HG02759 (cell line): ENCODE measurements around the gene GON7.
"Not testable (repeated sequence)": the region's sequence is repeated elsewhere in the genome, so short reads cannot be mapped to it uniquely, and the experiment has no call there.

Source experiments
- ATAC-seq: cut with Tn5 transposase; IDR thresholded peaks from one replicate; pipeline ENCODE4 v1.9.1; 2021; ENCODE audit warnings: mild to moderate bottlenecking, moderate library complexity; ENCODE audit not compliant: unreplicated experiment

GON7 gene

DNA sequence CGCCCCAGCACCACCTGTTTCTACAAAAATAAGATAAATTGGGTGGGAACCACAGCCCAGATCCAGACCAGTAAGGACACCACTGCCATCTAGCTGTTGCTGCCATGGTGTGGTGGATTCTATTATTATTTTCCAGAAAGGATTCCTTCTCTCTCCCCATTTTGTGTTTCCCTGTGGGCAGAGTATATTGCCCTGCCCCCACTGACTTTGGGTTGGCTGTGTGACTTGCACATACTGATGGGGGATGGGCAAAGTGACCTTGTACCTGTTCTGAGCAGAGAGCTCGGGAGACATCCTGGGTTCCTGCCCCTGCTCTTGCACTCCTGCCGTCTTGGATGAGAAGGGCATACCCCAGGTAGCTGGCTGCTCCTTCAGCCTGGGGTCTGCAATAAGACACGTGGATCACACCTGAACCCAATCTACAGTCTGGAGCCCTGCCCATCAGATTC, 46.5 kb downstream of the GON7 start:
- no peak for ATAC-seq

DNA sequence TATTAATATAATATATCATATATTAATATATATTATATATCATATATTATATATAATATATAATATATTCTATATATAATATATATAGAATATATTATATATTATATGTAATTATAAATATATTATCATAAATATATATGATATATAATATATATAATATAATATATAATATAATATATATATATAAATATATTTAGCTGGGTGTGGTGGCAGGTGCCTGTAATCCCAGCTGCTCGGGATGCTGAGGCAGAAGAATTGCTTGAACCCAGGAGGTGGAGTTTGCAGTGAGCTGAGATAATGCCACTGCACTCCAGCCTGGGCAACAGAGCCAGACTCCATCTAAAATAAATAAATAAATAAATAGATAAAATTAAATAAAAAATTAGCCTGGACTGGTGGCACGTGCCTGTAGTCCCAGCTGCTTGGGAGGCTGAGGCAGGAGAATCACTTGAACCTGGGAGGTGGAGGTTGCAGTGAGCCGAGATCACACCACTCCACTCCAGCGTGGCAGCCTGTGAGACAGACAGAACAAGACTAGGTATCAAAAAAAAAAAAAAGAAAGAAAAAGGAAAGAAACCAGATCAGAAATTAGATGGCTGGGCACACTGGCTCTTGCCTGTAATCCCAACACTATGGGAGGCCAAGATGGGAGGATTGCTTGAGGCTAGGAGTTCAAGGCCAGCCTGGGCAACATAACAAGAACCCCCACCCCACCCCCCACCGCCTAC, 47.1 kb downstream of the GON7 start:
- not testable (repeated sequence) for ATAC-seq

DNA sequence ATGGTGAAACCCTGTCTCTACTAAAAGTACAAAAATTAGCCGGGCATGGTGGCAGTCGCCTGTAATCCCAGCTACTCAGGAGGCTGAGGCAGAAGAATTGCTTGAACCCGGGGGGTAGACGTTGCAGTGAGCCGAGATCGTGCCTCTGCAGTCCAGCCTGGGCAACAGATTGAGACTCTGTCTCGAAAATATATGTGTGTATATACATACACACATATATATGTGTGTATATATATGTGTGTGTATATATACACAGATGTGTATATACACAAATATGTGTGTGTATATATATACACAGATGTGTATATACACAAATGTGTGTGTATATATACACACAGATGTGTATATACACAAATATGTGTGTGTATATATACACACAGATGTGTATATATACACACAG, 48.5 kb downstream of the GON7 start:
- not testable (repeated sequence) for ATAC-seq

DNA sequence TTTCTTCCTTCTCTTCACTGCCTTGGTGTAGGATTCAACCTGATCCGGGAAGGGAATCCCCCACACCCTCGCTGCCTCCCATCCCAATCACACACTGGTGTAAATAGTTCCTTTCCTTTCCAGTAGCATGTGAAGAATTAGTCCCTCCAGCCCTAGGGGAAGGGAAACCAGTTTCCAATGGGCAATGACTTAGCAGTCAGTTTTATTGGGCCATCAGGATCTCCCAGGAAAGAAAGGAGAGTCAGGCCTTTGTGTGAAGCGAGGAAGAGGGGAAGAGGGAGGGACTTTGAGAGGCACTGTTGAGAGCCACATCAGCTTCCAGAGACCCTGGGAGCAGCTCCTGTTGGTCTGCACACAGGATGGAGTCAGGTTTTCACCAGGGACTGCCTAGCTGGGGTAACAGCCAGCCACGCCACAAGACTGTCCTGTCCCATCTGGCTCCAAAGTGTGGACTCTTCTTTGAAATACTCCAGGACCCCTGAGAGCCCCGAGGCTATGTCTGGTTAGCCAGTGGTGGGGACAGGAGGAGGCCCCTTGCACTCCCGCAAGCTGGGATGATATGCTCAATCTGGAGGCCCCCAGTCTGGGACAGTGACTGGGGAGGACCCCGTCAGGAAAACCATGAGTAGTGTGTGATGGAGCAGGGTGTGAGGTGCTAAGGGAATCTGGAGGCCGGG, 50.0 kb downstream of the GON7 start:
- ATAC-seq = no peak

DNA sequence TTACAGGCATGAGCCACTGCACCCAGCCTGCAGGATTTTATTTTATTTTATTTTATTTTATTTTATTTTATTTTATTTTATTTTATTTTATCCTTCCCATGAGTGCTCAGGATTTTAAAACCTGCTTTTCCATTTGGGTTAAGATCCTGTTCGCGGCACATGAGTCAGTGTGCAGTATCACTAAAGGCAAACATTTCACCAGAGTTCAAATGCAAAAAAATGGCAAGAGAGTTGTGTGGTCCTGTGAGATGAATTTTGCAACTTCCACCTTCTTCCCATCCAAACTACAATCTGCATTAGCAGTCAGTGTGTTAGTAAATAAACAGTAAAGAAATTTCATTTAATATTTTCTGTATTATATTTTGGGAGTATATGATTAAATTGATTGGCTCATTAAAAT, 51.2 kb downstream of the GON7 start:
- ATAC-seq = no peak

DNA sequence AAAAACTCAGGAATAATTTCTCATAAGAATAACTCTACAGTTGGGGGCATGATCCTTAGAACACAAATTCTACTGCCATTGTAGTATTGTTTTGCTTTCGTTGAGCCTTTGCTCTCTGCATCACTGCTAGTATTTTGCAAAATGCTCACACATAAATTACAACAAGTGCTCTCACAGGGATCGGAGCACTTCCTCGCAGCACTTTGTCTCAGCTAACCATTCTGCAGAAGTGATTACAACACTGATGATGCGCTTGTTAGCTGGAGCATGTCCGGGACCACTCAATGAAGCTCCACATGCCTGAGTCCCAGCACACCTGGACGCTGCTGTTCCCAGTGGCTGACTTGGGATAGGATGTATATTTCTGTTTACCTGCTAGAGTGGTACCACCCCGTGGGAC, 53.7 kb downstream of the GON7 start:
- no peak for ATAC-seq
